ENCODE measurements around the gene CCR5. TPM values are rescaled to one million over a fixed set of nuclear protein-coding genes. Genes with fewer than 3 reads are reported as not detected.

The CCR5 gene
- total RNA-seq, 1 experiment from 2014 or later: not detected

GRCh38 chr3:46369675-46370132, 1.0 kb upstream of the CCR5 start:
- no peaks in the 10 kb centered on the region for H3K79me2 ChIP-seq (ENCODE audit: insufficient read depth, low read length)
- ATAC-seq (no peak), DNase-seq (ENCODE audit: low read depth, low spot score) (no peak)
- H3K4me3 ChIP-seq (replicated peaks in 1 of 2; ENCODE audit: low read depth in 1 of 2, low read length in 2 of 2): no peak overlapping the region
- H3K9me2 ChIP-seq (ENCODE audit: insufficient read depth): no peaks in the 10 kb centered on the region
- H3K9ac ChIP-seq (ENCODE audit: low read length): no peak overlapping the region
- H3K27ac ChIP-seq (ENCODE audit: low read depth, low read length): no peak overlapping the region
- RAD21 ChIA-PET (ENCODE audit: low non-redundant PET in 1 of 2, low total read pairs in 2 of 2, uncharacterized antibody in 2 of 2, unreplicated experiment in 2 of 2): interaction anchor here in 1 of 2 experiments (1.6 kb wide), 1 partner anchor 93 kb away, joined by 6 read pairs; no protein-coding TSS in a partner anchor
- H3K27me3 ChIP-seq (ENCODE audit: insufficient read depth, low read length): peaks cover 44% of the 10 kb centered on the region
- no peaks in the 10 kb centered on the region for H3K9me3 ChIP-seq (ENCODE audit: control insufficient read depth in 1 of 2, insufficient read depth in 1 of 2, low read depth in 1 of 2, low read length in 2 of 2)
- no peaks in the 10 kb centered on the region for H4K20me1 ChIP-seq (ENCODE audit: insufficient read depth)
- no peak overlapping the region for H2AFZ ChIP-seq (ENCODE audit: low read depth, low read length, poor library complexity, severe bottlenecking)
- TF ChIP-seq SP1 (IDR thresholded peaks at IDR 0.05; ENCODE audit: low read depth) (no peak), CBX3 (IDR thresholded peaks at IDR 0.05; ENCODE audit: low read depth) (no peak), EZH2phosphoT487 (IDR thresholded peaks at IDR 0.05; ENCODE audit: borderline replicate concordance) (no peak), CTCF (IDR thresholded peaks at IDR 0.05 in 2 of 3, conservative IDR thresholded peaks at IDR 0.05 in 1 of 3; ENCODE audit: borderline replicate concordance in 1 of 3, insufficient read depth in 1 of 3, low read depth in 2 of 3, low read length in 2 of 3) (no peak), SIN3A (IDR thresholded peaks at IDR 0.05; ENCODE audit: low read depth) (no peak), EZH2 (IDR thresholded peaks at IDR 0.05) (no peak), REST (IDR thresholded peaks at IDR 0.05; ENCODE audit: low read depth) (no peak), SRF (IDR thresholded peaks at IDR 0.05; ENCODE audit: low read depth) (no peak), ATF3 (IDR thresholded peaks at IDR 0.05) (no peak), EGR1 (IDR thresholded peaks at IDR 0.05; ENCODE audit: low read depth) (no peak), POLR2A (IDR thresholded peaks at IDR 0.05; ENCODE audit: borderline replicate concordance, extremely low read depth, insufficient read depth, insufficient read length) (no peak), CEBPB (IDR thresholded peaks at IDR 0.05; ENCODE audit: low read depth) (no peak), JUND (IDR thresholded peaks at IDR 0.05) (no peak), ZNF274 (IDR thresholded peaks at IDR 0.05; ENCODE audit: low read depth, low read length) (no peak), FOSL1 (IDR thresholded peaks at IDR 0.05; ENCODE audit: low read depth) (no peak), ZBTB33 (IDR thresholded peaks at IDR 0.05; ENCODE audit: extremely low read depth, insufficient replicate concordance, low read length) (no peak), POLR2AphosphoS5 (IDR thresholded peaks at IDR 0.05; ENCODE audit: low read depth, low read length) (no peak), ELF1 (IDR thresholded peaks at IDR 0.05; ENCODE audit: borderline replicate concordance, low read depth) (no peak)
- CTCF ChIA-PET: interaction anchor here (0.7 to 5.6 kb wide), 10 partner anchors 9 to 431 kb away, joined by 3 to 30 read pairs (median 10); partner anchors contain the start of gene CCR1
- POLR2A ChIA-PET: no interaction called here
- no peaks in the 10 kb centered on the region for H3K4me1 ChIP-seq (ENCODE audit: control insufficient read depth in 1 of 2, insufficient read depth in 2 of 2, low read length in 2 of 2)
- no peak overlapping the region for H3K4me2 ChIP-seq (ENCODE audit: low read length)
- intact Hi-C loops (cut with micrococcal nuclease): loop anchor here (2.0 to 10.0 kb wide), 3 partner anchors 189 to 605 kb away; no protein-coding TSS in a partner anchor
- no peaks in the 10 kb centered on the region for H3K36me3 ChIP-seq (ENCODE audit: control insufficient read depth in 1 of 2, insufficient read depth in 2 of 2, low read length in 2 of 2)
- no TSS peak for BruUV-seq (replicated peaks)

Data from HCT116 (cell line).